Measurements from ENCODE around the gene PRRC2A.

PRRC2A gene

DNA sequence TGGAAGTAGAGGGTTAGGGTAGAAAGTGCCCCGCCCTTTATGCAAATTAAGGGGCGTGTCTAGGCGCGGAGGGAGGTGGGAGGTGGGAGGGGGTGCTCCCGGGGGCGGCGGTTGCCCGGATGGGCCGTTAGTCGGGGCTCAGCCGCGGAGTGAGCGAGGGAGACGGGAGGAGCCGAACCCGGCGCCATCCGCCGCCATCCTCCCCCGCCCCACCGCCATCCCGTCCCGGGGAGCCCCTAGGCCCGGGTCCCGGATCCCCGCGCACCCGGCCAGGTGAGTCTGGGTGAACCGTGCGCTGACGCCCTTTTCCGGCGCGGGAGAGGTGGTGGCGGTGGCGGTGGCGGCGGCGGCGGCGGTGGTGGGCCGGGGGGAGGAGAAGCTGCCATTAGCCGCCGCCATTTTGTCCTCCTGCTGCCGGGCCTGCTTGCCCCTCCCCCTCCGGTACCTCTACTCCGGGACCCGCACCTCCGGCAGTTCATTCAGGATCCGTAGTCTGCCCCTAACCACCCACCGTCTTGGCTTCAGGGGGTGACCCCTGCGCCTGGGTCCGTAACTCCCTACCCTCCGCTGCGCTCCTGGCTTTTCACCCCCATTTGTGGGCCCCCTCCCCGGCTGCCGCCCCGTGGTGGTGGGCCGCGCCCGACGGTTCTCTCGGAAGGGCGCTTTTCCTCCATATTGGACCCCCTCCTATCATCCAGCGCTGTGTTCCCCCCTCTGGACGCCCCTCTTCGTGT, at the start of gene PRRC2A:
PRRC2A (plus strand) TSS at position 130 of the 734 bp plus-strand sequence. CDS start 2,075 bp downstream, outside the sequence.
- TF ChIP-seq, protein P1, sequence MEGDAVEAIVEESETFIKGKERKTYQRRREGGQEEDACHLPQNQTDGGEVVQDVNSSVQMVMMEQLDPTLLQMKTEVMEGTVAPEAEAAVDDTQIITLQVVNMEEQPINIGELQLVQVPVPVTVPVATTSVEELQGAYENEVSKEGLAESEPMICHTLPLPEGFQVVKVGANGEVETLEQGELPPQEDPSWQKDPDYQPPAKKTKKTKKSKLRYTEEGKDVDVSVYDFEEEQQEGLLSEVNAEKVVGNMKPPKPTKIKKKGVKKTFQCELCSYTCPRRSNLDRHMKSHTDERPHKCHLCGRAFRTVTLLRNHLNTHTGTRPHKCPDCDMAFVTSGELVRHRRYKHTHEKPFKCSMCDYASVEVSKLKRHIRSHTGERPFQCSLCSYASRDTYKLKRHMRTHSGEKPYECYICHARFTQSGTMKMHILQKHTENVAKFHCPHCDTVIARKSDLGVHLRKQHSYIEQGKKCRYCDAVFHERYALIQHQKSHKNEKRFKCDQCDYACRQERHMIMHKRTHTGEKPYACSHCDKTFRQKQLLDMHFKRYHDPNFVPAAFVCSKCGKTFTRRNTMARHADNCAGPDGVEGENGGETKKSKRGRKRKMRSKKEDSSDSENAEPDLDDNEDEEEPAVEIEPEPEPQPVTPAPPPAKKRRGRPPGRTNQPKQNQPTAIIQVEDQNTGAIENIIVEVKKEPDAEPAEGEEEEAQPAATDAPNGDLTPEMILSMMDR (IDR thresholded peaks at IDR 0.05), result no peak
- H3K4me3 ChIP-seq, result peak within 1 kb of the TSS; percentile 89
- DNase-seq (ENCODE audit: low spot score), result peak; percentile 92
- H3K27ac ChIP-seq, result peak within 1 kb of the TSS; percentile 97 to 98

DNA sequence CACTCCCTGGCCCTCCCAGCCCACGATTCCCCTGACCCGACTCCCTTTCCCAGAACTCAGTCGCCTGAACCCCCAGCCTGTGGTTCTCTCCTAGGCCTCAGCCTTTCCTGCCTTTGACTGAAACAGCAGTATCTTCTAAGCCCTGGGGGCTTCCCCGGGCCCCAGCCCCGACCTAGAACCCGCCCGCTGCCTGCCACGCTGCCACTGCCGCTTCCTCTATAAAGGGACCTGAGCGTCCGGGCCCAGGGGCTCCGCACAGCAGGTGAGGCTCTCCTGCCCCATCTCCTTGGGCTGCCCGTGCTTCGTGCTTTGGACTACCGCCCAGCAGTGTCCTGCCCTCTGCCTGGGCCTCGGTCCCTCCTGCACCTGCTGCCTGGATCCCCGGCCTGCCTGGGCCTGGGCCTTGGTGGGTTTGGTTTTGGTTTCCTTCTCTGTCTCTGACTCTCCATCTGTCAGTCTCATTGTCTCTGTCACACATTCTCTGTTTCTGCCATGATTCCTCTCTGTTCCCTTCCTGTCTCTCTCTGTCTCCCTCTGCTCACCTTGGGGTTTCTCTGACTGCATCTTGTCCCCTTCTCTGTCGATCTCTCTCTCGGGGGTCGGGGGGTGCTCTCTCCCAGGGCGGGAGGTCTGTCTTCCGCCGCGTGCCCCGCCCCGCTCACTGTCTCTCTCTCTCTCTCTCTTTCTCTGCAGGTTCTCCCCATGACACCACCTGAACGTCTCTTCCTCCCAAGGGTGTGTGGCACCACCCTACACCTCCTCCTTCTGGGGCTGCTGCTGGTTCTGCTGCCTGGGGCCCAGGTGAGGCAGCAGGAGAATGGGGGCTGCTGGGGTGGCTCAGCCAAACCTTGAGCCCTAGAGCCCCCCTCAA, 48.2 kb upstream of the PRRC2A start, which contains the start of gene LTA:
LTA (plus strand) TSS at position 249 of the 871 bp plus-strand sequence; CDS start at position 703, 454 bp downstream.
- H3K4me3 ChIP-seq, result no peak within 1 kb of the TSS

DNA sequence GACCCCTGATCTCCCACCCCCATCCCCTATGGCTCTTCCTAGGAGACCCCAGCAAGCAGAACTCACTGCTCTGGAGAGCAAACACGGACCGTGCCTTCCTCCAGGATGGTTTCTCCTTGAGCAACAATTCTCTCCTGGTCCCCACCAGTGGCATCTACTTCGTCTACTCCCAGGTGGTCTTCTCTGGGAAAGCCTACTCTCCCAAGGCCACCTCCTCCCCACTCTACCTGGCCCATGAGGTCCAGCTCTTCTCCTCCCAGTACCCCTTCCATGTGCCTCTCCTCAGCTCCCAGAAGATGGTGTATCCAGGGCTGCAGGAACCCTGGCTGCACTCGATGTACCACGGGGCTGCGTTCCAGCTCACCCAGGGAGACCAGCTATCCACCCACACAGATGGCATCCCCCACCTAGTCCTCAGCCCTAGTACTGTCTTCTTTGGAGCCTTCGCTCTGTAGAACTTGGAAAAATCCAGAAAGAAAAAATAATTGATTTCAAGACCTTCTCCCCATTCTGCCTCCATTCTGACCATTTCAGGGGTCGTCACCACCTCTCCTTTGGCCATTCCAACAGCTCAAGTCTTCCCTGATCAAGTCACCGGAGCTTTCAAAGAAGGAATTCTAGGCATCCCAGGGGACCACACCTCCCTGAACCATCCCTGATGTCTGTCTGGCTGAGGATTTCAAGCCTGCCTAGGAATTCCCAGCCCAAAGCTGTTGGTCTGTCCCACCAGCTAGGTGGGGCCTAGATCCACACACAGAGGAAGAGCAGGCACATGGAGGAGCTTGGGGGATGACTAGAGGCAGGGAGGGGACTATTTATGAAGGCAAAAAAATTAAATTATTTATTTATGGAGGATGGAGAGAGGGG, 47.0 kb upstream of the PRRC2A start:
- no peak overlapping the region for H3K27ac ChIP-seq
- no peak for DNase-seq (ENCODE audit: low spot score)
- no peak overlapping the region for H3K4me3 ChIP-seq
- TF ChIP-seq, protein P1 (IDR thresholded peaks at IDR 0.05), result no peak

More for the DNA sequence above, 48.2 kb upstream of the PRRC2A start, which contains the start of gene LTA:
- no peak for DNase-seq (ENCODE audit: low spot score)
- no peak within 1 kb of the TSS for H3K27ac ChIP-seq
- TF ChIP-seq, protein P1 (IDR thresholded peaks at IDR 0.05), result no peak

DNA sequence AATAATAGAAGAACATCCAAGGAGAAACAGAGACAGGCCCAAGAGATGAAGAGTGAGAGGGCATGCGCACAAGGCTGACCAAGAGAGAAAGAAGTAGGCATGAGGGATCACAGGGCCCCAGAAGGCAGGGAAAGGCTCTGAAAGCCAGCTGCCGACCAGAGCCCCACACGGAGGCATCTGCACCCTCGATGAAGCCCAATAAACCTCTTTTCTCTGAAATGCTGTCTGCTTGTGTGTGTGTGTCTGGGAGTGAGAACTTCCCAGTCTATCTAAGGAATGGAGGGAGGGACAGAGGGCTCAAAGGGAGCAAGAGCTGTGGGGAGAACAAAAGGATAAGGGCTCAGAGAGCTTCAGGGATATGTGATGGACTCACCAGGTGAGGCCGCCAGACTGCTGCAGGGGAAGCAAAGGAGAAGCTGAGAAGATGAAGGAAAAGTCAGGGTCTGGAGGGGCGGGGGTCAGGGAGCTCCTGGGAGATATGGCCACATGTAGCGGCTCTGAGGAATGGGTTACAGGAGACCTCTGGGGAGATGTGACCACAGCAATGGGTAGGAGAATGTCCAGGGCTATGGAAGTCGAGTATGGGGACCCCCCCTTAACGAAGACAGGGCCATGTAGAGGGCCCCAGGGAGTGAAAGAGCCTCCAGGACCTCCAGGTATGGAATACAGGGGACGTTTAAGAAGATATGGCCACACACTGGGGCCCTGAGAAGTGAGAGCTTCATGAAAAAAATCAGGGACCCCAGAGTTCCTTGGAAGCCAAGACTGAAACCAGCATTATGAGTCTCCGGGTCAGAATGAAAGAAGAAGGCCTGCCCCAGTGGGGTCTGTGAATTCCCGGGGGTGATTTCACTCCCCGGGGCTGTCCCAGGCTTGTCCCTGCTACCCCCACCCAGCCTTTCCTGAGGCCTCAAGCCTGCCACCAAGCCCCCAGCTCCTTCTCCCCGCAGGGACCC, 46.1 kb upstream of the PRRC2A start:
- DNase-seq (ENCODE audit: low spot score), result no peak
- Histone ChIP-seq H3K4me3 (no peak overlapping the region), H3K27ac (peak overlapping the region in 1 of 2 donors; percentile 22)
- TF ChIP-seq, protein P1 (IDR thresholded peaks at IDR 0.05), result no peak

DNA sequence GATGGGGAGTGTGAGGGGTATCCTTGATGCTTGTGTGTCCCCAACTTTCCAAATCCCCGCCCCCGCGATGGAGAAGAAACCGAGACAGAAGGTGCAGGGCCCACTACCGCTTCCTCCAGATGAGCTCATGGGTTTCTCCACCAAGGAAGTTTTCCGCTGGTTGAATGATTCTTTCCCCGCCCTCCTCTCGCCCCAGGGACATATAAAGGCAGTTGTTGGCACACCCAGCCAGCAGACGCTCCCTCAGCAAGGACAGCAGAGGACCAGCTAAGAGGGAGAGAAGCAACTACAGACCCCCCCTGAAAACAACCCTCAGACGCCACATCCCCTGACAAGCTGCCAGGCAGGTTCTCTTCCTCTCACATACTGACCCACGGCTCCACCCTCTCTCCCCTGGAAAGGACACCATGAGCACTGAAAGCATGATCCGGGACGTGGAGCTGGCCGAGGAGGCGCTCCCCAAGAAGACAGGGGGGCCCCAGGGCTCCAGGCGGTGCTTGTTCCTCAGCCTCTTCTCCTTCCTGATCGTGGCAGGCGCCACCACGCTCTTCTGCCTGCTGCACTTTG, 45.1 kb upstream of the PRRC2A start, which contains the start of gene TNF:
TNF (plus strand) TSS at position 231 of the 567 bp plus-strand sequence; CDS start at position 408, 177 bp downstream.
- TF ChIP-seq, protein P1 (IDR thresholded peaks at IDR 0.05), result no peak
- DNase-seq (ENCODE audit: low spot score), result no peak
- Histone ChIP-seq H3K27ac (peak within 1 kb of the TSS in 1 of 2 donors; percentile 50), H3K4me3 (peak within 1 kb of the TSS; percentile 62)
